ENCODE results near the gene AMIGO2.
"Not testable (repeated sequence)": the region's sequence is repeated elsewhere in the genome, so short reads cannot be mapped to it uniquely, and the experiment has no call there.

The AMIGO2 gene

GRCh38 chr12:47068539-47068938, 11.2 kb downstream of the AMIGO2 start:
- ATAC-seq: no peak
- no peaks in the 10 kb centered on the region for H3K9me3 Mint-ChIP-seq
- H3K4me1 Mint-ChIP-seq: peaks cover 28% of the 10 kb centered on the region
- H3K36me3 Mint-ChIP-seq: no peaks in the 10 kb centered on the region
- H3K27ac Mint-ChIP-seq: no peak overlapping the region
- DNase-seq (ENCODE audit: low spot score in 2 of 2): no peak
- no peak overlapping the region for H3K4me3 Mint-ChIP-seq

DNA sequence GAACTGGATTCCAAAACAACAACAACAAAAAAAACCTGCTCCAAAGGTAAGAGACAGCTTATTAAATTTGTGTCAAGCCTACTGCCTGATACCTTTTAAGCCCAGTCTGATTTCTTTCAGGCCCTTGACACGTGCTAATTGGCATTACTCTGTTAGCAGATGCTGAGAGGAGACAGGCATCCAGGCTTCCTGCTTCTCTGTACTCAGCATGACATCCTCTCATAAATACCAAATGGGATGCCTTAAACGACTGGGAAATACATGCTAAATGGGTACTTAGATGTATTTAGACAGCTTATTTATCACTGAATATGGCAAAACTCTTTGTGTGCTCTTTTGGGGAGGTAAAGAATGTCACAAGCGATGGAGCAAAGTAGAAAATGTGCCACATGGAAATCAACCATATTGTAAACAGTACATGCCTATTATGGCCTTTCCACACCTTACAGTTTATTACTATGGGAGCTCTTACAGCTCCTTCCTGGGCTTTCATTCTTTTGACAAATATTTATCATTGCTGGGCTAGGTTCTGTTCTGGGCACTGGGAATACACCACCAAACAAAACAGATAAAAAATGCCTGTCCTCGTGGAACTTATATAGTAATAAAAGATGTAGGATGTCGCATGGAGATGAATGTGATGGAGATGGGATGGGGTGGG, 11.9 kb downstream of the AMIGO2 start:
- Mint-ChIP-seq H3K27ac (peak overlapping the region; percentile 91), H3K4me1 (peaks cover 28% of the 10 kb centered on the region), H3K36me3 (no peaks in the 10 kb centered on the region), H3K4me3 (no peak overlapping the region), H3K9me3 (no peaks in the 10 kb centered on the region)
- ATAC-seq (no peak), DNase-seq (ENCODE audit: low spot score in 2 of 2) (no peak)

GRCh38 chr12:47067176-47067575, 12.6 kb downstream of the AMIGO2 start:
- DNase-seq (ENCODE audit: low spot score in 2 of 2): peak in 1 of 2 donors; percentile 70
- peak; percentile 89 for ATAC-seq
- H3K4me3 Mint-ChIP-seq: peak overlapping the region; percentile 40
- peak overlapping the region; percentile 91 for H3K27ac Mint-ChIP-seq
- peaks cover 28% of the 10 kb centered on the region for H3K4me1 Mint-ChIP-seq
- H3K36me3 Mint-ChIP-seq: no peaks in the 10 kb centered on the region
- H3K9me3 Mint-ChIP-seq: no peaks in the 10 kb centered on the region

GRCh38 chr12:47066278-47067025, 13.3 kb downstream of the AMIGO2 start:
- H3K36me3 Mint-ChIP-seq: no peaks in the 10 kb centered on the region
- H3K9me3 Mint-ChIP-seq: no peaks in the 10 kb centered on the region
- DNase-seq (ENCODE audit: low spot score in 2 of 2) (no peak), ATAC-seq (peak; percentile 95)
- peak overlapping the region; percentile 40 for H3K4me3 Mint-ChIP-seq
- peak overlapping the region; percentile 91 for H3K27ac Mint-ChIP-seq
- peaks cover 28% of the 10 kb centered on the region for H3K4me1 Mint-ChIP-seq

GRCh38 chr12:47065546-47065945, 14.2 kb downstream of the AMIGO2 start:
- Mint-ChIP-seq H3K4me1 (peaks cover 22% of the 10 kb centered on the region), H3K27ac (peak overlapping the region; percentile 37), H3K4me3 (no peak overlapping the region), H3K36me3 (no peaks in the 10 kb centered on the region), H3K9me3 (no peaks in the 10 kb centered on the region)
- no peak for DNase-seq (ENCODE audit: low spot score in 2 of 2)
- ATAC-seq: no peak

GRCh38 chr12:47058640-47059039, 21.1 kb downstream of the AMIGO2 start:
- H3K36me3 Mint-ChIP-seq; ATAC-seq; H3K4me1 Mint-ChIP-seq; H3K4me3 Mint-ChIP-seq; DNase-seq (ENCODE audit: low spot score in 2 of 2); H3K27ac Mint-ChIP-seq; H3K9me3 Mint-ChIP-seq: not testable (repeated sequence)

- H3K9me3 Mint-ChIP-seq; H3K36me3 Mint-ChIP-seq; H3K4me1 Mint-ChIP-seq; DNase-seq (ENCODE audit: low spot score in 2 of 2); ATAC-seq; H3K27ac Mint-ChIP-seq; H3K4me3 Mint-ChIP-seq: not testable (repeated sequence)
Measured at GRCh38 chr12:47056944-47057343, 22.8 kb downstream of the AMIGO2 start.

GRCh38 chr12:47055856-47056255, 23.9 kb downstream of the AMIGO2 start:
- H3K9me3 Mint-ChIP-seq: peaks cover 12% of the 10 kb centered on the region
- not testable (repeated sequence) for H3K36me3 Mint-ChIP-seq; ATAC-seq; DNase-seq (ENCODE audit: low spot score in 2 of 2); H3K4me3 Mint-ChIP-seq; H3K4me1 Mint-ChIP-seq; H3K27ac Mint-ChIP-seq

DNA sequence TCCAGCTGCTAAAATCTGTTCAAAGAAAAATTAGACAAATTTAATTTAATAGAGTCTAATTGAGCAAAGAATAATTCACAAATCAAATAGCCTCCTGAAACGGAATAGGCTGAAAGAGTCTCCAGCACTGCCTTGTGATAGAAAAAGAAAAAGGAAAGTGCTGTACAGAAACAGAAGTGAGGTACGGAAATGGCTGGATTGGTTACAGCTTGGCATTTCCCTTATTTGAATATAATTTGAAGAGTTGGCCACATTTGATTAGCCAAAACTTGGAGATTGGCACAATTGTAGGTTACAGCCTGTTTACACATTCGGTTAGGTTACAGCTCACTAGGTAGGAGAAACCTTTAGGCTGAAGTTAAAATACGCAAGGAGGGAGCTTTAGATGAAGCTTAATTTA, 25.1 kb downstream of the AMIGO2 start:
- no peak overlapping the region for H3K27ac Mint-ChIP-seq
- H3K9me3 Mint-ChIP-seq: peaks cover 12% of the 10 kb centered on the region
- no peaks in the 10 kb centered on the region for H3K36me3 Mint-ChIP-seq
- no peaks in the 10 kb centered on the region for H3K4me1 Mint-ChIP-seq
- ATAC-seq: no peak
- no peak for DNase-seq (ENCODE audit: low spot score in 2 of 2)
- H3K4me3 Mint-ChIP-seq: no peak overlapping the region

- no peak for ATAC-seq
Measured at GRCh38 chr12:47053961-47054360, 25.8 kb downstream of the AMIGO2 start.

DNA sequence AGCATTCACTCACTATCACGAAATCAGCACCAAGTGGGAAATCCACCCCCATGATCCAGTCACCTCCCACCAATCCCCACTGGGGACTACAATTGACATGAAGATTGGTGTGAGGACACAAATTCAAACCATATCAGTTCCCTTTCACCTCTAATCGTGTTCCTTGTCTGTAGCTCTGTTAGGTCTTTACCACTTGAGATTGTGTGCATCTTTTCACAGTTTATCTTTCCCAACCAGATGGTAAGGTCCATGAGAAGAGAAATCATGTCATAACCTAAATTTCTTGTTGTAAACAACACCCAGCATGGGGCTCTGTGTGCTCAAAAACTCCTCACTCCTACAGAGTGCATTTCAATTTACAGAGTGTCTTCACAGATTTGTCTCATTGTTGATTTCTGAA, 27.5 kb downstream of the AMIGO2 start:
- H3K4me1 Mint-ChIP-seq: no peaks in the 10 kb centered on the region

More at GRCh38 chr12:47053961-47054360, 25.8 kb downstream of the AMIGO2 start:
- no peak overlapping the region for H3K4me3 Mint-ChIP-seq
- H3K4me1 Mint-ChIP-seq: no peaks in the 10 kb centered on the region
- H3K27ac Mint-ChIP-seq: no peak overlapping the region
- H3K36me3 Mint-ChIP-seq: no peaks in the 10 kb centered on the region
- no peak for DNase-seq (ENCODE audit: low spot score in 2 of 2)
- H3K9me3 Mint-ChIP-seq: peaks cover 12% of the 10 kb centered on the region

GRCh38 chr12:47051291-47051690, 28.5 kb downstream of the AMIGO2 start:
- H3K4me3 Mint-ChIP-seq; H3K27ac Mint-ChIP-seq; ATAC-seq; H3K4me1 Mint-ChIP-seq; H3K36me3 Mint-ChIP-seq; DNase-seq (ENCODE audit: low spot score in 2 of 2): not testable (repeated sequence)
- peaks cover 12% of the 10 kb centered on the region for H3K9me3 Mint-ChIP-seq

More for the DNA sequence above, 27.5 kb downstream of the AMIGO2 start:
- H3K9me3 Mint-ChIP-seq: peaks cover 15% of the 10 kb centered on the region
- DNase-seq (ENCODE audit: low spot score in 2 of 2) (no peak), ATAC-seq (no peak)
- no peaks in the 10 kb centered on the region for H3K36me3 Mint-ChIP-seq
- H3K27ac Mint-ChIP-seq: no peak overlapping the region
- H3K4me3 Mint-ChIP-seq: no peak overlapping the region

GRCh38 chr12:47048541-47048940, 31.2 kb downstream of the AMIGO2 start:
- ATAC-seq (no peak), DNase-seq (ENCODE audit: low spot score in 2 of 2) (no peak)
- H3K36me3 Mint-ChIP-seq: no peaks in the 10 kb centered on the region
- H3K27ac Mint-ChIP-seq: no peak overlapping the region
- no peak overlapping the region for H3K4me3 Mint-ChIP-seq
- H3K9me3 Mint-ChIP-seq: peaks cover 11% of the 10 kb centered on the region
- no peaks in the 10 kb centered on the region for H3K4me1 Mint-ChIP-seq

GRCh38 chr12:47041327-47041726, 38.4 kb downstream of the AMIGO2 start:
- Mint-ChIP-seq H3K9me3 (no peaks in the 10 kb centered on the region), H3K4me1 (no peaks in the 10 kb centered on the region), H3K27ac (no peak overlapping the region), H3K36me3 (no peaks in the 10 kb centered on the region), H3K4me3 (no peak overlapping the region)
- no peak for ATAC-seq
- no peak for DNase-seq (ENCODE audit: low spot score in 2 of 2)

DNA sequence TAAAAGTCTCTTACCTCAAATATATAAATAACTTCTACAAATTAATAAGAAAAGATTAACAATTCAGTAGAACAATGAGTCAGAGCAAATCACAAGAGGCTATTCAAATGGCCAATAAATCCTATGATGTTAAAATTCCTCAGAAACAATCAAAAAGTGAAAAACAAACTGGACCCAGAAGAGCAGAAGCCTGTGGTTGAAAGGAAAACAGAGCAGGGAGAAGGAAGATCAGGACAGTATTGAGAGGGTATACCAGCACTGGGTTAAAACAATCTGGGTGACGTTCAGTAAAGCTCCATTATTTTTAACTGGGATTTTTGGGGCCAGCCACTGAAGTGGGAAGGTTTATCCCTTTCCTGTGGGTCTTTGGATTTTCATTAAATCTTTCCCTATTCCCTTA, 40.0 kb downstream of the AMIGO2 start:
- no peak for DNase-seq (ENCODE audit: low spot score in 2 of 2)
- no peak for ATAC-seq
- H3K27ac Mint-ChIP-seq: no peak overlapping the region
- H3K9me3 Mint-ChIP-seq: no peaks in the 10 kb centered on the region
- H3K4me3 Mint-ChIP-seq: no peak overlapping the region
- H3K36me3 Mint-ChIP-seq: no peaks in the 10 kb centered on the region
- no peaks in the 10 kb centered on the region for H3K4me1 Mint-ChIP-seq

DNA sequence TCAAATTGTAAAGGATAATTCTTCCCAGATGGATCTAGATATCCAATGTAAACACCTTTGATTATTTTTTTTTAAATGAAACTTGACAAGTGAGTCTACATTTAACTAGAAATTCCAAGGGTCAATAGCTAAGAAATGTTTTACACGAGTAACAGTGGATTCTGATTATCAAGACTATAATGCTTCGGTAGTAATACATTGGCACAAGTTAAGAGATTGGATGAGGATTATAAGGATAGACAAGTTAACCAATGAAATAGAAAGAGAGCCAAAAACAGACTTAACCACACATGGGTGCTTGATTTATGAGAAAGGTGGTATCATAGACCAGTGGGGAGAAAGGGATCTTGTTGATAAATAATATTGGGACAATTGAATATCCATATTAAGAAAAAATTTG, 40.7 kb downstream of the AMIGO2 start:
- DNase-seq (ENCODE audit: low spot score in 2 of 2): no peak
- Mint-ChIP-seq H3K9me3 (no peaks in the 10 kb centered on the region), H3K4me1 (no peaks in the 10 kb centered on the region), H3K27ac (no peak overlapping the region), H3K36me3 (no peaks in the 10 kb centered on the region), H3K4me3 (no peak overlapping the region)
- no peak for ATAC-seq
